T1000 (cell line): ENCODE results near the gene KCTD7.
"Not testable (repeated sequence)": the region's sequence is repeated elsewhere in the genome, so short reads cannot be mapped to it uniquely, and the experiment has no call there.

ENCODE experiments used
- DNase-seq: peaks from one replicate; lab custom pipeline; 2025; ENCODE audit warnings: mixed read lengths; lab: John Stamatoyannopoulos, UW

The KCTD7 gene

GRCh38 chr7:66617295-66617694 is 11.4 kb upstream of the KCTD7 start:
- DNase-seq: no peak

- DNase-seq: not testable (repeated sequence)
Measured at GRCh38 chr7:66619341-66619948, 9.2 kb upstream of the KCTD7 start.

- DNase-seq: no peak
Measured at GRCh38 chr7:66626331-66626934, 2.2 kb upstream of the KCTD7 start.

- no peak for DNase-seq
Measured at GRCh38 chr7:66627151-66627681, 1.5 kb upstream of the KCTD7 start.

- DNase-seq: no peak
Measured at GRCh38 chr7:66627881-66628360, 760 bp upstream of the KCTD7 start.

GRCh38 chr7:66629222-66630062 is 761 bp downstream of the KCTD7 start:
- no peak for DNase-seq

- DNase-seq: no peak
Measured at GRCh38 chr7:66630531-66630930, 1.9 kb downstream of the KCTD7 start.

- DNase-seq: no peak
Measured at GRCh38 chr7:66631471-66631870, 2.8 kb downstream of the KCTD7 start.

GRCh38 chr7:66634816-66635215 is 6.1 kb downstream of the KCTD7 start:
- no peak for DNase-seq

- not testable (repeated sequence) for DNase-seq
Measured at GRCh38 chr7:66635322-66635981, 6.8 kb downstream of the KCTD7 start.

GRCh38 chr7:66635982-66636546 is 7.4 kb downstream of the KCTD7 start:
- not testable (repeated sequence) for DNase-seq

- DNase-seq: no peak
Measured at GRCh38 chr7:66638309-66639099, 9.8 kb downstream of the KCTD7 start.

- DNase-seq: no peak
Measured at GRCh38 chr7:66639773-66640172, 11.1 kb downstream of the KCTD7 start.

GRCh38 chr7:66640802-66641525 is 12.3 kb downstream of the KCTD7 start:
- DNase-seq: no peak

GRCh38 chr7:66641526-66641871 is 12.8 kb downstream of the KCTD7 start:
- no peak for DNase-seq

GRCh38 chr7:66642186-66642585 is 13.5 kb downstream of the KCTD7 start:
- DNase-seq: no peak

- no peak for DNase-seq
Measured at GRCh38 chr7:66642932-66643331, 14.3 kb downstream of the KCTD7 start.

GRCh38 chr7:66643395-66643794 is 14.7 kb downstream of the KCTD7 start:
- DNase-seq: no peak

- not testable (repeated sequence) for DNase-seq
Measured at GRCh38 chr7:66651026-66651425, 22.3 kb downstream of the KCTD7 start.

GRCh38 chr7:66653719-66654274 is 25.1 kb downstream of the KCTD7 start:
- not testable (repeated sequence) for DNase-seq
